ENCODE data around the gene ANKRD61.
A peak's percentile ranks its signal among the peaks of the same experiment; 100 is the strongest.

The ANKRD61 gene

GRCh38 chr7:6026820-6027311 is 4.3 kb upstream of the ANKRD61 start:
- Histone ChIP-seq H3K9ac (ENCODE audit: low read length) (no peak overlapping the region), H3K4me2 (ENCODE audit: low read length) (no peak overlapping the region), H3K27ac (ENCODE audit: low read depth, low read length, poor library complexity, severe bottlenecking) (no peak overlapping the region), H3K36me3 (ENCODE audit: insufficient read depth, low read length) (peaks cover 96% of the 10 kb centered on the region), H3K27me3 (ENCODE audit: insufficient read depth, low read length) (no peaks in the 10 kb centered on the region), H4K20me1 (ENCODE audit: insufficient read depth, low read length) (no peaks in the 10 kb centered on the region), H3F3A (ENCODE audit: insufficient read depth, low read length) (0 out of 2 replicates have a peak, but pooled peaks cover 2% of the 10 kb centered on the region), H3K79me2 (ENCODE audit: insufficient read depth, low read length) (no peaks in the 10 kb centered on the region), H3K9me3 (ENCODE audit: low read length) (no peaks in the 10 kb centered on the region), H2AFZ (ENCODE audit: low read length) (no peak overlapping the region), H3K4me3 (ENCODE audit: low read depth, low read length, poor library complexity, severe bottlenecking) (no peak overlapping the region), H3K4me1 (ENCODE audit: insufficient read depth, low read length, severe bottlenecking) (peaks cover 5% of the 10 kb centered on the region), H3K9me2 (ENCODE audit: low read depth, low read length) (no peaks in the 10 kb centered on the region)
- no peak for TF ChIP-seq EZH2 (IDR thresholded peaks at IDR 0.05; ENCODE audit: borderline replicate concordance, low read length)
- TF ChIP-seq CTCF (IDR thresholded peaks at IDR 0.05; ENCODE audit: low read length) = 0 out of 2 replicates have a peak, but pooled peaks have one; percentile 3

DNA sequence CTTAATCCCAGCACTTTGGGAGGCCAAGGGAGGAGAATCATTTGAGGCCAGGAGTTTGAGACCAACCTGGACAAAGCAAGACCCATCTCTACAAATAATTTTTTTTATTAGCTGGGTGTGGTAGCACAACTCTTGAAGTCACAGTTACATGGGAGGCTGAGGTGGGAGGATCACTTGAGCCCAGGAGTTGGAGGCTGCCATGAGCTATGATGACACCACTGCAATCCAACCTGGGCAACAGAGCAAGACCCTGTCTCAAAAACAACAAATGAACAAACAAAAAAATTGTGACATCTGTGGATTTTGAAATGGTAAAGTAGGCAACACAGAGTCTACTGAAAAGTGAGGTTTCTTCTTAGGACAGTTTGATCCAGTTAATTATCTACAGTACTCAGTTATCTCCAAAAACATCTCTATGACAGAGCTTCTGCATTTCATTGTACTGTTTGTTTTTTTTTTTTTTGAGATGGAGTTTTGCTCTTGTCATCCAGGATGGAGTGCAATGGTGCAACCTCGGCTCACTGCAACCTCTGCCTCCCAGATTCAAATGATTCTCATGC is 3.3 kb upstream of the ANKRD61 start:
- TF ChIP-seq EZH2 (IDR thresholded peaks at IDR 0.05; ENCODE audit: borderline replicate concordance, low read length) (no peak), CTCF (IDR thresholded peaks at IDR 0.05; ENCODE audit: low read length) (no peak)
- H2AFZ ChIP-seq (ENCODE audit: low read length) = no peak overlapping the region
- no peak overlapping the region for H3K4me3 ChIP-seq (ENCODE audit: low read depth, low read length, poor library complexity, severe bottlenecking)

GRCh38 chr7:6028563-6028962 is 2.6 kb upstream of the ANKRD61 start:
- Histone ChIP-seq H3K36me3 (ENCODE audit: insufficient read depth, low read length) (peaks cover 94% of the 10 kb centered on the region), H3K27me3 (ENCODE audit: insufficient read depth, low read length) (no peaks in the 10 kb centered on the region), H3K9me3 (ENCODE audit: low read length) (no peaks in the 10 kb centered on the region), H4K20me1 (ENCODE audit: insufficient read depth, low read length) (no peaks in the 10 kb centered on the region), H3K9me2 (ENCODE audit: low read depth, low read length) (no peaks in the 10 kb centered on the region), H3K4me2 (ENCODE audit: low read length) (no peak overlapping the region), H3K27ac (ENCODE audit: low read depth, low read length, poor library complexity, severe bottlenecking) (no peak overlapping the region), H3K4me1 (ENCODE audit: insufficient read depth, low read length, severe bottlenecking) (peaks cover 5% of the 10 kb centered on the region), H3K4me3 (ENCODE audit: low read depth, low read length, poor library complexity, severe bottlenecking) (no peak overlapping the region), H3F3A (ENCODE audit: insufficient read depth, low read length) (0 out of 2 replicates have a peak, but pooled peaks cover 2% of the 10 kb centered on the region), H2AFZ (ENCODE audit: low read length) (no peak overlapping the region), H3K79me2 (ENCODE audit: insufficient read depth, low read length) (no peaks in the 10 kb centered on the region), H3K9ac (ENCODE audit: low read length) (no peak overlapping the region)
- TF ChIP-seq EZH2 (IDR thresholded peaks at IDR 0.05; ENCODE audit: borderline replicate concordance, low read length) (no peak), CTCF (IDR thresholded peaks at IDR 0.05; ENCODE audit: low read length) (no peak)

More for the DNA sequence above, 3.3 kb upstream of the ANKRD61 start:
- H3K4me1 ChIP-seq (ENCODE audit: insufficient read depth, low read length, severe bottlenecking) = peaks cover 5% of the 10 kb centered on the region
- H3K36me3 ChIP-seq (ENCODE audit: insufficient read depth, low read length) = peaks cover 94% of the 10 kb centered on the region
- no peak overlapping the region for H3K27ac ChIP-seq (ENCODE audit: low read depth, low read length, poor library complexity, severe bottlenecking)
- 0 out of 2 replicates have a peak, but pooled peaks cover 2% of the 10 kb centered on the region for H3F3A ChIP-seq (ENCODE audit: insufficient read depth, low read length)
- H4K20me1 ChIP-seq (ENCODE audit: insufficient read depth, low read length) = no peaks in the 10 kb centered on the region
- H3K4me2 ChIP-seq (ENCODE audit: low read length) = no peak overlapping the region
- H3K9me3 ChIP-seq (ENCODE audit: low read length) = no peaks in the 10 kb centered on the region
- H3K27me3 ChIP-seq (ENCODE audit: insufficient read depth, low read length) = no peaks in the 10 kb centered on the region
- H3K9ac ChIP-seq (ENCODE audit: low read length) = no peak overlapping the region
- H3K79me2 ChIP-seq (ENCODE audit: insufficient read depth, low read length) = no peaks in the 10 kb centered on the region
- H3K9me2 ChIP-seq (ENCODE audit: low read depth, low read length) = no peaks in the 10 kb centered on the region
